HEK293 (cell line): ENCODE data around the gene ERN2.
A peak's percentile ranks its signal among the peaks of the same experiment; 100 is the strongest.

Experiments
- BCL11B ChIP-seq: fragments of 450-650 bp; formaldehyde crosslinking; IDR thresholded peaks from 2 replicates; pipeline ENCODE4 v1.5.1; 2016; ENCODE audit warnings: low read depth, missing biosample characterization, missing genetic modification characterization
- GLIS1 ChIP-seq: fragments of 450-650 bp; formaldehyde crosslinking; IDR thresholded peaks from 2 replicates; pipeline ENCODE4 v1.5.1; 2016; ENCODE audit warnings: missing biosample characterization, missing genetic modification characterization
- HOXD13 ChIP-seq: sonication (generic); formaldehyde crosslinking; IDR thresholded peaks from 2 replicates; pipeline ENCODE4 v1.8.0; 2022; ENCODE audit warnings: missing genetic modification reagents, borderline replicate concordance
- KLF10 ChIP-seq: fragments of 450-650 bp; IDR thresholded peaks from 2 replicates; pipeline ENCODE4 v1.5.1; 2018; ENCODE audit warnings: missing biosample characterization, mild to moderate bottlenecking, missing genetic modification characterization
- MEIS1 ChIP-seq: sonication (generic); formaldehyde crosslinking; IDR thresholded peaks from 2 replicates; pipeline ENCODE4 v1.8.1; 2022; ENCODE audit warnings: missing genetic modification reagents, mild to moderate bottlenecking, borderline replicate concordance
- MYNN ChIP-seq: fragments of 450-650 bp; formaldehyde crosslinking; IDR thresholded peaks from 2 replicates; pipeline ENCODE4 v1.5.1; 2016; ENCODE audit warnings: missing biosample characterization, missing genetic modification characterization, borderline replicate concordance
- ZBTB1 ChIP-seq: fragments of 450-650 bp; formaldehyde crosslinking; IDR thresholded peaks from 2 replicates; pipeline ENCODE4 v1.5.1; 2016; ENCODE audit warnings: missing biosample characterization, missing genetic modification characterization
- ZBTB48 ChIP-seq: fragments of 450-650 bp; formaldehyde crosslinking; IDR thresholded peaks from 2 replicates; pipeline ENCODE4 v1.5.1; 2016; ENCODE audit warnings: missing biosample characterization, missing genetic modification characterization
- ZNF138 ChIP-seq: fragments of 450-650 bp; formaldehyde crosslinking; IDR thresholded peaks from 2 replicates; pipeline ENCODE4 v1.5.1; 2016; ENCODE audit warnings: missing biosample characterization, missing genetic modification characterization, borderline replicate concordance
- ZNF157 ChIP-seq: fragments of 450-650 bp; formaldehyde crosslinking; IDR thresholded peaks from 2 replicates; pipeline ENCODE4 v1.5.1; 2016; ENCODE audit warnings: missing biosample characterization, missing genetic modification characterization
- ZNF16 ChIP-seq: fragments of 450-650 bp; formaldehyde crosslinking; IDR thresholded peaks from 2 replicates; pipeline ENCODE4 v1.5.1; 2016; ENCODE audit warnings: low read depth, missing biosample characterization, missing genetic modification characterization
- ZNF174 ChIP-seq: fragments of 450-650 bp; formaldehyde crosslinking; IDR thresholded peaks from 2 replicates; pipeline ENCODE4 v1.5.0; 2017; ENCODE audit warnings: missing biosample characterization, mild to moderate bottlenecking, missing genetic modification characterization
- ZNF341 ChIP-seq: fragments of 450-650 bp; formaldehyde crosslinking; IDR thresholded peaks from 2 replicates; pipeline ENCODE4; 2016; ENCODE audit warnings: low read depth, missing biosample characterization, missing genetic modification characterization
- ZNF354C ChIP-seq: fragments of 450-650 bp; formaldehyde crosslinking; IDR thresholded peaks from 2 replicates; pipeline ENCODE4 v1.5.1; 2016; ENCODE audit warnings: missing biosample characterization, missing genetic modification characterization, low read depth, borderline replicate concordance
- ZNF473 ChIP-seq: fragments of 450-650 bp; formaldehyde crosslinking; IDR thresholded peaks from 2 replicates; pipeline ENCODE4 v1.5.1; 2017; ENCODE audit warnings: missing biosample characterization, missing genetic modification characterization
- ZNF510 ChIP-seq: fragments of 450-650 bp; formaldehyde crosslinking; IDR thresholded peaks from 2 replicates; pipeline ENCODE4 v1.5.1; 2018; ENCODE audit warnings: mild to moderate bottlenecking, missing genetic modification characterization, missing biosample characterization; ENCODE audit not compliant: insufficient replicate concordance
- ZNF530 ChIP-seq: fragments of 450-650 bp; formaldehyde crosslinking; IDR thresholded peaks from 2 replicates; pipeline ENCODE4 v1.5.1; 2016; ENCODE audit warnings: low read depth, missing biosample characterization, missing genetic modification characterization
- ZNF561 ChIP-seq: fragments of 450-650 bp; IDR thresholded peaks from 2 replicates; pipeline ENCODE4 v1.5.1; 2018; ENCODE audit warnings: missing biosample characterization, missing genetic modification characterization, borderline replicate concordance
- ZNF610 ChIP-seq: fragments of 450-650 bp; formaldehyde crosslinking; IDR thresholded peaks from 2 replicates; pipeline ENCODE4 v1.5.1; 2016; ENCODE audit warnings: missing biosample characterization, missing genetic modification characterization, borderline replicate concordance
- ZNF654 ChIP-seq: fragments of 450-650 bp; formaldehyde crosslinking; IDR thresholded peaks from 2 replicates; pipeline ENCODE4 v1.5.1; 2016; ENCODE audit warnings: low read depth, missing biosample characterization, missing genetic modification characterization
- ZNF664 ChIP-seq: fragments of 450-650 bp; formaldehyde crosslinking; IDR thresholded peaks from 2 replicates; pipeline ENCODE4 v1.5.1; 2016; ENCODE audit warnings: missing biosample characterization, missing genetic modification characterization
- ZNF76 ChIP-seq: fragments of 450-650 bp; formaldehyde crosslinking; IDR thresholded peaks from 2 replicates; pipeline ENCODE4; 2016; ENCODE audit warnings: low read depth, missing biosample characterization, missing genetic modification characterization, borderline replicate concordance
- TF ChIP-seq, protein P1 (sequence below): fragments of 450-650 bp; formaldehyde crosslinking; IDR thresholded peaks from 2 replicates; pipeline ENCODE4 v1.5.1; 2016; ENCODE audit warnings: missing biosample characterization, missing genetic modification characterization
- TF ChIP-seq, protein P2 (sequence below): fragments of 450-650 bp; formaldehyde crosslinking; IDR thresholded peaks from 2 replicates; pipeline ENCODE4 v1.5.1; 2016; ENCODE audit warnings: missing biosample characterization, missing genetic modification characterization, low read depth
- TF ChIP-seq, protein P3 (sequence below): fragments of 450-650 bp; formaldehyde crosslinking; IDR thresholded peaks from 2 replicates; pipeline ENCODE4 v1.5.1; 2016; ENCODE audit warnings: missing biosample characterization, missing genetic modification characterization
- TF ChIP-seq, protein P4 (sequence below): fragments of 450-650 bp; formaldehyde crosslinking; IDR thresholded peaks from 2 replicates; pipeline ENCODE4 v1.5.1; 2017; ENCODE audit warnings: missing biosample characterization, missing genetic modification characterization
- TF ChIP-seq, protein P5 (sequence below): IDR thresholded peaks from 2 replicates; pipeline ENCODE4 v1.6.1; 2011; ENCODE audit warnings: mild to moderate bottlenecking, low read depth, low read length, borderline replicate concordance
- TF ChIP-seq, protein P6 (sequence below): fragments of 450-650 bp; formaldehyde crosslinking; IDR thresholded peaks from 2 replicates; pipeline ENCODE4 v1.5.1; 2016; ENCODE audit warnings: missing biosample characterization, missing genetic modification characterization

The ERN2 gene

DNA sequence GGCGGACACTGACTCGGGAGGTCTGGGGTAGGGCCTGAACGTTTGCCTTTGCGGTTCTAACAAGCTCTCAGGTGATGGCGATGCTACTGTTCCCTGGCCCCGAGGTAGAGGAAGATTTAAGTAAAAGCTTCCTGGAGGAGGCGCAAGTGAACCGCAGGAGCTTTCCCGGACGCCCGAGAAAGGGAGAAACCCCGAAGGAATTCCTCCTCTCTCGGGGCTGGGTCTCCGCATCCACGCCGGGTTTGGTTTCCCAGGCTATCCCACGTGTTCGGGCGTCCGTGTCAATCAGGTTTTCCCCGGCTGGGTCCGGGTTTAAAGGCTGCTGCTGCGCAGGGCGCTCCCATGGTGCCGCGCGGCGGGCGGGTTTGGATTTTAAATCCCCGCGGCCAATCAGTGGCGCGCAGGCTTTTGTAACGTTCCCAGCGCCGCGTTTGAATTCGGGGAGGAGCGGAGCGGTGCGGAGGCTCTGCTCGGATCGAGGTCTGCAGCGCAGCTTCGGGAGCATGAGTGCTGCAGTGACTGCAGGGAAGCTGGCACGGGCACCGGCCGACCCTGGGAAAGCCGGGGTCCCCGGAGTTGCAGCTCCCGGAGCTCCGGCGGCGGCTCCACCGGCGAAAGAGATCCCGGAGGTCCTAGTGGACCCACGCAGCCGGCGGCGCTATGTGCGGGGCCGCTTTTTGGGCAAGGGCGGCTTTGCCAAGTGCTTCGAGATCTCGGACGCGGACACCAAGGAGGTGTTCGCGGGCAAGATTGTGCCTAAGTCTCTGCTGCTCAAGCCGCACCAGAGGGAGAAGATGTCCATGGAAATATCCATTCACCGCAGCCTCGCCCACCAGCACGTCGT is 34.4 kb downstream of the ERN2 start, which contains the start of gene PLK1 (continued):
- TF ChIP-seq, protein P1, sequence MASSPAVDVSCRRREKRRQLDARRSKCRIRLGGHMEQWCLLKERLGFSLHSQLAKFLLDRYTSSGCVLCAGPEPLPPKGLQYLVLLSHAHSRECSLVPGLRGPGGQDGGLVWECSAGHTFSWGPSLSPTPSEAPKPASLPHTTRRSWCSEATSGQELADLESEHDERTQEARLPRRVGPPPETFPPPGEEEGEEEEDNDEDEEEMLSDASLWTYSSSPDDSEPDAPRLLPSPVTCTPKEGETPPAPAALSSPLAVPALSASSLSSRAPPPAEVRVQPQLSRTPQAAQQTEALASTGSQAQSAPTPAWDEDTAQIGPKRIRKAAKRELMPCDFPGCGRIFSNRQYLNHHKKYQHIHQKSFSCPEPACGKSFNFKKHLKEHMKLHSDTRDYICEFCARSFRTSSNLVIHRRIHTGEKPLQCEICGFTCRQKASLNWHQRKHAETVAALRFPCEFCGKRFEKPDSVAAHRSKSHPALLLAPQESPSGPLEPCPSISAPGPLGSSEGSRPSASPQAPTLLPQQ (tag by site-specific recombination), result peak; percentile 80; the same call in 1 of the 2 replicates
- TF ChIP-seq ZNF354C (tag by site-specific recombination) (no peak), BCL11B (tag by site-specific recombination) (no peak), ZNF473 (no peak), ZNF76 (tag by site-specific recombination) (peak; percentile 95), GLIS1 (no peak), ZNF654 (tag by site-specific recombination) (peak; percentile 22; the same call in 1 of the 2 replicates), ZNF341 (tag by site-specific recombination) (peak; percentile 83), ZNF530 (no peak), HOXD13 (CRISPR knock-in tag) (peak; percentile 69; the same call in 1 of the 2 replicates), MEIS1 (no peak; the same call in 1 of the 2 replicates), ZNF664 (tag by site-specific recombination) (no peak), ZNF174 (no peak), ZNF157 (tag by site-specific recombination) (no peak), ZNF610 (tag by site-specific recombination) (peak; percentile 60; the same call in 1 of the 2 replicates), MYNN (tag by site-specific recombination) (no peak), ZNF16 (tag by site-specific recombination) (no peak), ZNF510 (tag by site-specific recombination) (no peak), ZNF138 (tag by site-specific recombination) (no peak), ZNF561 (tag by site-specific recombination) (peak; percentile 80; the same call in 1 of the 2 replicates), ZBTB48 (tag by site-specific recombination) (no peak), ZBTB1 (tag by site-specific recombination) (no peak), KLF10 (0 out of 2 replicates have a peak, but pooled peaks have one; percentile 14)
- TF ChIP-seq, protein P2, sequence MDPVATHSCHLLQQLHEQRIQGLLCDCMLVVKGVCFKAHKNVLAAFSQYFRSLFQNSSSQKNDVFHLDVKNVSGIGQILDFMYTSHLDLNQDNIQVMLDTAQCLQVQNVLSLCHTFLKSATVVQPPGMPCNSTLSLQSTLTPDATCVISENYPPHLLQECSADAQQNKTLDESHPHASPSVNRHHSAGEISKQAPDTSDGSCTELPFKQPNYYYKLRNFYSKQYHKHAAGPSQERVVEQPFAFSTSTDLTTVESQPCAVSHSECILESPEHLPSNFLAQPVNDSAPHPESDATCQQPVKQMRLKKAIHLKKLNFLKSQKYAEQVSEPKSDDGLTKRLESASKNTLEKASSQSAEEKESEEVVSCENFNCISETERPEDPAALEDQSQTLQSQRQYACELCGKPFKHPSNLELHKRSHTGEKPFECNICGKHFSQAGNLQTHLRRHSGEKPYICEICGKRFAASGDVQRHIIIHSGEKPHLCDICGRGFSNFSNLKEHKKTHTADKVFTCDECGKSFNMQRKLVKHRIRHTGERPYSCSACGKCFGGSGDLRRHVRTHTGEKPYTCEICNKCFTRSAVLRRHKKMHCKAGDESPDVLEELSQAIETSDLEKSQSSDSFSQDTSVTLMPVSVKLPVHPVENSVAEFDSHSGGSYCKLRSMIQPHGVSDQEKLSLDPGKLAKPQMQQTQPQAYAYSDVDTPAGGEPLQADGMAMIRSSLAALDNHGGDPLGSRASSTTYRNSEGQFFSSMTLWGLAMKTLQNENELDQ (tag by site-specific recombination), result no peak
- TF ChIP-seq, protein P3, sequence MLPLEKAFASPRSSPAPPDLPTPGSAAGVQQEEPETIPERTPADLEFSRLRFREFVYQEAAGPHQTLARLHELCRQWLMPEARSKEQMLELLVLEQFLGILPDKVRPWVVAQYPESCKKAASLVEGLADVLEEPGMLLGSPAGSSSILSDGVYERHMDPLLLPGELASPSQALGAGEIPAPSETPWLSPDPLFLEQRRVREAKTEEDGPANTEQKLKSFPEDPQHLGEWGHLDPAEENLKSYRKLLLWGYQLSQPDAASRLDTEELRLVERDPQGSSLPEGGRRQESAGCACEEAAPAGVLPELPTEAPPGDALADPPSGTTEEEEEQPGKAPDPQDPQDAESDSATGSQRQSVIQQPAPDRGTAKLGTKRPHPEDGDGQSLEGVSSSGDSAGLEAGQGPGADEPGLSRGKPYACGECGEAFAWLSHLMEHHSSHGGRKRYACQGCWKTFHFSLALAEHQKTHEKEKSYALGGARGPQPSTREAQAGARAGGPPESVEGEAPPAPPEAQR (tag by site-specific recombination), result no peak
- TF ChIP-seq, protein P4, sequence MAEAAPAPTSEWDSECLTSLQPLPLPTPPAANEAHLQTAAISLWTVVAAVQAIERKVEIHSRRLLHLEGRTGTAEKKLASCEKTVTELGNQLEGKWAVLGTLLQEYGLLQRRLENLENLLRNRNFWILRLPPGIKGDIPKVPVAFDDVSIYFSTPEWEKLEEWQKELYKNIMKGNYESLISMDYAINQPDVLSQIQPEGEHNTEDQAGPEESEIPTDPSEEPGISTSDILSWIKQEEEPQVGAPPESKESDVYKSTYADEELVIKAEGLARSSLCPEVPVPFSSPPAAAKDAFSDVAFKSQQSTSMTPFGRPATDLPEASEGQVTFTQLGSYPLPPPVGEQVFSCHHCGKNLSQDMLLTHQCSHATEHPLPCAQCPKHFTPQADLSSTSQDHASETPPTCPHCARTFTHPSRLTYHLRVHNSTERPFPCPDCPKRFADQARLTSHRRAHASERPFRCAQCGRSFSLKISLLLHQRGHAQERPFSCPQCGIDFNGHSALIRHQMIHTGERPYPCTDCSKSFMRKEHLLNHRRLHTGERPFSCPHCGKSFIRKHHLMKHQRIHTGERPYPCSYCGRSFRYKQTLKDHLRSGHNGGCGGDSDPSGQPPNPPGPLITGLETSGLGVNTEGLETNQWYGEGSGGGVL (tag by site-specific recombination), result no peak
- TF ChIP-seq, protein P5, sequence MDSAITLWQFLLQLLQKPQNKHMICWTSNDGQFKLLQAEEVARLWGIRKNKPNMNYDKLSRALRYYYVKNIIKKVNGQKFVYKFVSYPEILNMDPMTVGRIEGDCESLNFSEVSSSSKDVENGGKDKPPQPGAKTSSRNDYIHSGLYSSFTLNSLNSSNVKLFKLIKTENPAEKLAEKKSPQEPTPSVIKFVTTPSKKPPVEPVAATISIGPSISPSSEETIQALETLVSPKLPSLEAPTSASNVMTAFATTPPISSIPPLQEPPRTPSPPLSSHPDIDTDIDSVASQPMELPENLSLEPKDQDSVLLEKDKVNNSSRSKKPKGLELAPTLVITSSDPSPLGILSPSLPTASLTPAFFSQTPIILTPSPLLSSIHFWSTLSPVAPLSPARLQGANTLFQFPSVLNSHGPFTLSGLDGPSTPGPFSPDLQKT, result no peak
- TF ChIP-seq, protein P6, sequence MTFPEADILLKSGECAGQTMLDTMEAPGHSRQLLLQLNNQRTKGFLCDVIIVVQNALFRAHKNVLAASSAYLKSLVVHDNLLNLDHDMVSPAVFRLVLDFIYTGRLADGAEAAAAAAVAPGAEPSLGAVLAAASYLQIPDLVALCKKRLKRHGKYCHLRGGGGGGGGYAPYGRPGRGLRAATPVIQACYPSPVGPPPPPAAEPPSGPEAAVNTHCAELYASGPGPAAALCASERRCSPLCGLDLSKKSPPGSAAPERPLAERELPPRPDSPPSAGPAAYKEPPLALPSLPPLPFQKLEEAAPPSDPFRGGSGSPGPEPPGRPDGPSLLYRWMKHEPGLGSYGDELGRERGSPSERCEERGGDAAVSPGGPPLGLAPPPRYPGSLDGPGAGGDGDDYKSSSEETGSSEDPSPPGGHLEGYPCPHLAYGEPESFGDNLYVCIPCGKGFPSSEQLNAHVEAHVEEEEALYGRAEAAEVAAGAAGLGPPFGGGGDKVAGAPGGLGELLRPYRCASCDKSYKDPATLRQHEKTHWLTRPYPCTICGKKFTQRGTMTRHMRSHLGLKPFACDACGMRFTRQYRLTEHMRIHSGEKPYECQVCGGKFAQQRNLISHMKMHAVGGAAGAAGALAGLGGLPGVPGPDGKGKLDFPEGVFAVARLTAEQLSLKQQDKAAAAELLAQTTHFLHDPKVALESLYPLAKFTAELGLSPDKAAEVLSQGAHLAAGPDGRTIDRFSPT (tag by site-specific recombination), result no peak
